Measurements from ENCODE around the gene TP53RK.
"Not testable (repeated sequence)": the region's sequence is repeated elsewhere in the genome, so short reads cannot be mapped to it uniquely, and the experiment has no call there.

TP53RK gene

DNA sequence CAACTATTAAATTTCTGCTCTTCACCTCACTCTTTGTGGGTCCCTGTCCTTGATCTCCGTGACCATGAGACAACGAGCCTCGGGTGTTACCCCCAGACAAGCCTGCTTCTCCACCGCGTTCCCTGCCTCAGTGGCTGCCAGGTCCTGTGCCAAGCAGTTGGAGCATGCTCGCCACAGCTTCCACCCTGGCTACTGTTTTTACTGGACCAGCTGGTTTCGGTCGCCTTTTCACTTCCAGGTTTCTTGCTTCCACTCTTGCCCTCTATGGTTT lies 5.6 kb downstream of the TP53RK start:
- H3K27me3 ChIP-seq (ENCODE audit: control insufficient read depth in 1 of 2, insufficient read depth in 2 of 2, low read length in 2 of 2), result no peaks in the 10 kb centered on the region
- H3K4me3 ChIP-seq (ENCODE audit: low read depth in 1 of 2, low read length in 2 of 2), result peak overlapping the region; percentile 30 to 31
- no peaks in the 10 kb centered on the region for H3K9me3 ChIP-seq (ENCODE audit: control insufficient read depth in 1 of 2, low read length in 2 of 2)
- H3K36me3 ChIP-seq (ENCODE audit: control insufficient read depth in 1 of 2, insufficient read depth in 2 of 2, low read length in 2 of 2), result peaks cover 4 to 14% of the 10 kb centered on the region in 2 donors
- peak overlapping the region in 1 of 2 donors; percentile 10 for H3K9ac ChIP-seq (ENCODE audit: low read depth in 1 of 2, low read length in 2 of 2)
- no peak overlapping the region for H3K27ac ChIP-seq (ENCODE audit: low read depth, low read length)
- H3K4me1 ChIP-seq (ENCODE audit: control insufficient read depth in 1 of 2, insufficient read depth in 2 of 2, low read length in 2 of 2), result peaks cover 25 to 29% of the 10 kb centered on the region in 2 donors

- Histone ChIP-seq H3K4me1 (ENCODE audit: control insufficient read depth in 1 of 2, insufficient read depth in 2 of 2, low read length in 2 of 2) (peaks cover 20 to 25% of the 10 kb centered on the region in 2 donors), H3K27me3 (ENCODE audit: control insufficient read depth in 1 of 2, insufficient read depth in 2 of 2, low read length in 2 of 2) (no peaks in the 10 kb centered on the region), H3K4me3 (ENCODE audit: low read depth in 1 of 2, low read length in 2 of 2) (no peak overlapping the region), H3K9me3 (ENCODE audit: control insufficient read depth in 1 of 2, low read length in 2 of 2) (no peaks in the 10 kb centered on the region), H3K36me3 (ENCODE audit: control insufficient read depth in 1 of 2, insufficient read depth in 2 of 2, low read length in 2 of 2) (peaks cover 4 to 14% of the 10 kb centered on the region in 2 donors), H3K27ac (ENCODE audit: low read depth, low read length) (no peak overlapping the region), H3K9ac (ENCODE audit: low read depth in 1 of 2, low read length in 2 of 2) (no peak overlapping the region)
Observed at GRCh38 chr20:46683011-46683667, 6.1 kb downstream of the TP53RK start.

DNA sequence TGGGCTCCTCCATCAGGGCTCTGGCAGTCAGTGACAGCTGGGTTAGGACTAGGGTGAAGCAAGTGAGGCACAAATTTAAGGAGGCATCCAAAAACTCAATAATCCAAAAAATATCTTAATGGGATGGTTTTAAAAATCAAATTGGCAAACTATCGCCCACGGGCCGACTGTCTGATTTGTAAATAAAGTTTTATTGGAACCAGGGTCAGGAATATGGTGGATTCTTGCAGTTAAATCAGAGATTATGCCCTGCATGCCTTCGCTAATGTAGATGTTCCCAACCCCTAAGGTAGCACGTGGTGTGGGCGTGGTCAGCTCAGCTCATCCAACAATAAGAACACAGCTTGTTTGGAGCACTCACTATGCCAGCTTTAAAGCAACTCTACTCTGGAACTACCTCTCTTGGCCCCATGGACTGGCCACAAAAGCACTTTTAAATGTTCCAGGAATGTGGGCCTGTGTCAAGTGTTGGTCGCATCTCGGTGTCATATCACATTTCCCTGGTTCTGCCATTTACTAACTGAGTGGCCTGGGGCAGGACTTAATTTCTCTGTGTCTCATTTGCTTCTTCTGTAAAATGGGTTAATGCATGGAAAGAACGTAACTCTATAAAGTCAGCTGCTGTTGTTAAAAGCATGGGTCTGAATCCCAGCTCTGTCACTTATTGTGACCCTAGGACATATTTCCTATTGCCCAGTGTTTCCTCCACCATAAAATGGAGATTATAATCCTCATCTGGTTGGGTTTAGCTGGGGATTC lies 7.0 kb downstream of the TP53RK start:
- Histone ChIP-seq H3K4me1 (ENCODE audit: control insufficient read depth in 1 of 2, insufficient read depth in 2 of 2, low read length in 2 of 2) (peaks cover 11 to 16% of the 10 kb centered on the region in 2 donors), H3K9ac (ENCODE audit: low read depth in 1 of 2, low read length in 2 of 2) (no peak overlapping the region), H3K27ac (ENCODE audit: low read depth, low read length) (no peak overlapping the region)

DNA sequence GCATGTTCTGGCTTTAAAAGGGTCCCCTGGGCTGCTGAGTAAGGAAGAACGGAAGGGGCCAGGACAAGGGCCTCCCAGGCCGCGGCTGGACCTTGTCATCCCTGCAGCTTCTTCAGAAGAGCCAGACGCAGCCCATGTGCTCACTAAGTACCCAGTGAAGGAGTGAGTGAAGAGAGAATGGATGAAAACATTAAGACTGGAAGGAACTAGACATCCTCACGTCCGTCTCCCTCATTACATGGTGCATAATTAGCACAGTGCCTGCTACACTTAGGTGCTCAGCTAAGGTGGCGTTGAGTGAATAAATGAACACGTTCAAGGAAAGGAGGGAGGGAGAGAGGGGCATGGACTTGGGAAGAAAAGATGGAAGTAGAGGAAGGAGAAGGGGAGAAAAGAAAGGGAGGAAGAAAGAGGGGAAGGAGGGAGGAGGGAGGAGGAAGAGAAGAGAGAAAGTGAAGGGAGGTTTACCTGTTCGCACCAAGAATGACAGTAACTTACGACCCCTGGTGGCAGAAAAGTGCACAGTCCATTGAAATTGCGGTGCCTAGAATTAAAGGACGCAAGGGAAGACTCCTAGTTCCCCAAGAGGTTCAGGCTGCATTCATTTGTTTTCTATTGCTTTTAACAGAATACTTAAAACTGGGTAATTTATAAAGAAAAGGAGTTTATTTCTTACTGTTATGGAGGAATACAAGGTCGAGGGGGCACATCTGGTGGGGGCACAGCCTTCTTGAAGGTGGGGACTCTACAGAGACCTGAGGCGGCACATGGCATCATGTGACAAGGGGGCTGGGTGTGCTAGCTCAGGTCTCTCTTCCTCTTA lies 8.0 kb downstream of the TP53RK start:
- Histone ChIP-seq H3K9ac (ENCODE audit: low read depth in 1 of 2, low read length in 2 of 2) (no peak overlapping the region), H3K4me3 (ENCODE audit: low read depth in 1 of 2, low read length in 2 of 2) (no peak overlapping the region), H3K9me3 (ENCODE audit: control insufficient read depth in 1 of 2, low read length in 2 of 2) (no peaks in the 10 kb centered on the region), H3K4me1 (ENCODE audit: control insufficient read depth in 1 of 2, insufficient read depth in 2 of 2, low read length in 2 of 2) (peaks cover 9 to 15% of the 10 kb centered on the region in 2 donors), H3K27me3 (ENCODE audit: control insufficient read depth in 1 of 2, insufficient read depth in 2 of 2, low read length in 2 of 2) (no peaks in the 10 kb centered on the region), H3K27ac (ENCODE audit: low read depth, low read length) (no peak overlapping the region), H3K36me3 (ENCODE audit: control insufficient read depth in 1 of 2, insufficient read depth in 2 of 2, low read length in 2 of 2) (peaks cover 4 to 8% of the 10 kb centered on the region in 2 donors)

More for the DNA sequence above, 7.0 kb downstream of the TP53RK start:
- Histone ChIP-seq H3K27me3 (ENCODE audit: control insufficient read depth in 1 of 2, insufficient read depth in 2 of 2, low read length in 2 of 2) (no peaks in the 10 kb centered on the region), H3K9me3 (ENCODE audit: control insufficient read depth in 1 of 2, low read length in 2 of 2) (no peaks in the 10 kb centered on the region), H3K36me3 (ENCODE audit: control insufficient read depth in 1 of 2, insufficient read depth in 2 of 2, low read length in 2 of 2) (peaks cover 4 to 14% of the 10 kb centered on the region in 2 donors), H3K4me3 (ENCODE audit: low read depth in 1 of 2, low read length in 2 of 2) (no peak overlapping the region)

- peaks cover 9 to 15% of the 10 kb centered on the region in 2 donors for H3K4me1 ChIP-seq (ENCODE audit: control insufficient read depth in 1 of 2, insufficient read depth in 2 of 2, low read length in 2 of 2)
- no peaks in the 10 kb centered on the region for H3K9me3 ChIP-seq (ENCODE audit: control insufficient read depth in 1 of 2, low read length in 2 of 2)
- peaks cover 4% of the 10 kb centered on the region in 2 donors for H3K36me3 ChIP-seq (ENCODE audit: control insufficient read depth in 1 of 2, insufficient read depth in 2 of 2, low read length in 2 of 2)
- H3K27ac ChIP-seq (ENCODE audit: low read depth, low read length), result no peak overlapping the region
- H3K9ac ChIP-seq (ENCODE audit: low read depth in 1 of 2, low read length in 2 of 2), result no peak overlapping the region
- H3K27me3 ChIP-seq (ENCODE audit: control insufficient read depth in 1 of 2, insufficient read depth in 2 of 2, low read length in 2 of 2), result no peaks in the 10 kb centered on the region
- H3K4me3 ChIP-seq (ENCODE audit: low read depth in 1 of 2, low read length in 2 of 2), result no peak overlapping the region
Observed at GRCh38 chr20:46680684-46681031, 8.6 kb downstream of the TP53RK start.

GRCh38 chr20:46678516-46678915 lies 10.7 kb downstream of the TP53RK start:
- H3K9ac ChIP-seq (ENCODE audit: low read depth in 1 of 2, low read length in 2 of 2), result no peak overlapping the region
- H3K36me3 ChIP-seq (ENCODE audit: control insufficient read depth in 1 of 2, insufficient read depth in 2 of 2, low read length in 2 of 2), result no peaks in the 10 kb centered on the region
- H3K4me3 ChIP-seq (ENCODE audit: low read depth in 1 of 2, low read length in 2 of 2), result no peak overlapping the region
- no peaks in the 10 kb centered on the region for H3K9me3 ChIP-seq (ENCODE audit: control insufficient read depth in 1 of 2, low read length in 2 of 2)
- H3K27ac ChIP-seq (ENCODE audit: low read depth, low read length), result no peak overlapping the region
- peaks cover 0 to 2% of the 10 kb centered on the region in 2 donors for H3K27me3 ChIP-seq (ENCODE audit: control insufficient read depth in 1 of 2, insufficient read depth in 2 of 2, low read length in 2 of 2)
- peaks cover 2 to 8% of the 10 kb centered on the region in 2 donors for H3K4me1 ChIP-seq (ENCODE audit: control insufficient read depth in 1 of 2, insufficient read depth in 2 of 2, low read length in 2 of 2)

GRCh38 chr20:46677608-46678007 lies 11.6 kb downstream of the TP53RK start:
- no peak overlapping the region for H3K9ac ChIP-seq (ENCODE audit: low read depth in 1 of 2, low read length in 2 of 2)
- no peaks in the 10 kb centered on the region for H3K36me3 ChIP-seq (ENCODE audit: control insufficient read depth in 1 of 2, insufficient read depth in 2 of 2, low read length in 2 of 2)
- H3K27ac ChIP-seq (ENCODE audit: low read depth, low read length), result no peak overlapping the region
- H3K9me3 ChIP-seq (ENCODE audit: control insufficient read depth in 1 of 2, low read length in 2 of 2), result no peaks in the 10 kb centered on the region
- no peak overlapping the region for H3K4me3 ChIP-seq (ENCODE audit: low read depth in 1 of 2, low read length in 2 of 2)
- H3K27me3 ChIP-seq (ENCODE audit: control insufficient read depth in 1 of 2, insufficient read depth in 2 of 2, low read length in 2 of 2), result peaks cover 0 to 3% of the 10 kb centered on the region in 2 donors
- peaks cover 0 to 4% of the 10 kb centered on the region in 2 donors for H3K4me1 ChIP-seq (ENCODE audit: control insufficient read depth in 1 of 2, insufficient read depth in 2 of 2, low read length in 2 of 2)

DNA sequence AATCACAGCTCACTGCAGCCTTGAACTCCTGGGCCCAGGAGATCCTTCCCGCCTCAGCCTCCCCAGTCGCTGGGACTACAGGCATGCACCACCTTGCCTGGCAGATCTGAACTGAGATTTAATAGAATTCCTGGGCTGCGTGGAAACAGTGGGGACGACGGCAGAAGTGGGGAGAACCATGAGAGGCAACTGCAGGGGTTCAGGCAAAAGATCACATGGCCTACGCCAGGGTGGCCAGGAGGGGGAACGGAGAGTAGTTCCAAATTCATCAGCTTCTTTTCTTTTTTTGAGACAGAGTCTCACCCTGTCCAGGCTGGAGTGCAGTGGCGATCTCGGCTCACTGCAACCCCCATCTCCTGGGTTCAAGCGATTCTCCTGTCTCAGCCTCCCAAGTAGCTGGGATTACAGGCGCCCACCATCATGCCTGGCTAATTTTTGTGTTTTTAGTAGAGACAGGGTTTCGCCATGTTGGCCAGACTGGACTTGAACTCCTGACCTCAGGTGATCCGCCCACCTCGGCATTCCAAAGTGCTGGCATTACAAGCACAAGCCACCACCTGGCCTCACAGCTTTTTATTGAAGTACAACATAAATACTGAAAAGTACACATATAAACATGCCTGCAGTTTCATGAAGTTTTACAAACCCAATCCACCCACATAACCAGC lies 12.5 kb downstream of the TP53RK start:
- not testable (repeated sequence) for H3K9ac ChIP-seq (ENCODE audit: low read depth in 1 of 2, low read length in 2 of 2)

DNA sequence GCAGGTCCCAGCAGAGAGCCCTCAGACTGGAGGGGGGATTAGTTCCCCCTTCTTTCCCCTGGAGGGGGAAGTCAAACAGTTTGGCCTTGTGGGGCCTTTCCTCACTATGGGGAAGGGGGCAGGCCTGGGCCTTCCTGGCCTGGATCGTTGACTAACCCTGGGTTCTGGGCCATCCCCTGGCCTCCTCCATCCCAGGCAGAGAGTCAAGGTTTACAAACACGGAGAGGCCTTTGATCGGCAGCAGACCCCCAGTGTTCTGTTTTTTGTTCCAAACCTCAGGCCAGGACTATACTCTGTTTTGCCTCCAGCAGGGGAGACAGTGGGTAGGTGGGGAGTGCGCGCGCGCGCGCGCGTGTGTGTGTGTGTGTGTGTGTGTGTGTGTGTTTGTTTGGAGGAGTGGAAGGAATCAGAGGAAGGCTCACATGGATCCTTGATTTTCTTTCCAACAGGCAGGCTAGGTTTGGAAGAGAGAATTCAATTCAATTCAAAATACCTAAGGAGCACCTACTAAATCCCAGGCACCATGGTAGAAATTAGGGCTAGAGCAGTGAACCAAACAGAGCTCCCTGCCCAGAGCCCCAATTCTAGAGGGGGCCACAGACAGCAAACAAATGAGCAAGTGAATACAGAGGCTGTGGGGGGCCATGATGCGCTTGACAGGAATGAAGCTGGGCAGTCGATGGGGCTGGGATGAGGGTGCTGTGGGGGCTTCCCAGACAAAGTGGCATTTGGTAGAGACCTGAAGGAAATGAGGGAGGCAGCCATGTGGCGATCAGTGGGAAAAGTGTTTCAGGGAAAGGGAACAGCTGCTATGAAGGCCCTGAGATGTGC lies 14.8 kb downstream of the TP53RK start:
- no peak overlapping the region for H3K27ac ChIP-seq (ENCODE audit: low read depth, low read length)

More for the DNA sequence above, 12.5 kb downstream of the TP53RK start:
- not testable (repeated sequence) for H3K27ac ChIP-seq (ENCODE audit: low read depth, low read length); H3K36me3 ChIP-seq (ENCODE audit: control insufficient read depth in 1 of 2, insufficient read depth in 2 of 2, low read length in 2 of 2); H3K4me1 ChIP-seq (ENCODE audit: control insufficient read depth in 1 of 2, insufficient read depth in 2 of 2, low read length in 2 of 2); H3K4me3 ChIP-seq (ENCODE audit: low read depth in 1 of 2, low read length in 2 of 2); H3K9me3 ChIP-seq (ENCODE audit: control insufficient read depth in 1 of 2, low read length in 2 of 2); H3K27me3 ChIP-seq (ENCODE audit: control insufficient read depth in 1 of 2, insufficient read depth in 2 of 2, low read length in 2 of 2)

More for the DNA sequence above, 14.8 kb downstream of the TP53RK start:
- peaks cover 0 to 5% of the 10 kb centered on the region in 2 donors for H3K9me3 ChIP-seq (ENCODE audit: control insufficient read depth in 1 of 2, low read length in 2 of 2)
- no peaks in the 10 kb centered on the region for H3K36me3 ChIP-seq (ENCODE audit: control insufficient read depth in 1 of 2, insufficient read depth in 2 of 2, low read length in 2 of 2)
- peaks cover 0 to 3% of the 10 kb centered on the region in 2 donors for H3K27me3 ChIP-seq (ENCODE audit: control insufficient read depth in 1 of 2, insufficient read depth in 2 of 2, low read length in 2 of 2)
- no peak overlapping the region for H3K9ac ChIP-seq (ENCODE audit: low read depth in 1 of 2, low read length in 2 of 2)
- no peaks in the 10 kb centered on the region for H3K4me1 ChIP-seq (ENCODE audit: control insufficient read depth in 1 of 2, insufficient read depth in 2 of 2, low read length in 2 of 2)
- H3K4me3 ChIP-seq (ENCODE audit: low read depth in 1 of 2, low read length in 2 of 2), result no peak overlapping the region

All from duodenal mucosa (tissue), 2 donors.